Activated CD8-positive, alpha-beta memory T cell treated with anti-CD3 and anti-CD28 coated beads, Interleukin-2, amount 50 U/mL, for 1 hour (primary cell): ENCODE measurements around the gene RSPRY1.
A peak's percentile ranks its signal among the peaks of the same experiment; 100 is the strongest.

Experiments used
- DNase-seq: peaks from one replicate; pipeline ENCODE4 v3.0.0-alpha.2; 2020; ENCODE audit errors: extremely low read depth

The RSPRY1 gene

DNA sequence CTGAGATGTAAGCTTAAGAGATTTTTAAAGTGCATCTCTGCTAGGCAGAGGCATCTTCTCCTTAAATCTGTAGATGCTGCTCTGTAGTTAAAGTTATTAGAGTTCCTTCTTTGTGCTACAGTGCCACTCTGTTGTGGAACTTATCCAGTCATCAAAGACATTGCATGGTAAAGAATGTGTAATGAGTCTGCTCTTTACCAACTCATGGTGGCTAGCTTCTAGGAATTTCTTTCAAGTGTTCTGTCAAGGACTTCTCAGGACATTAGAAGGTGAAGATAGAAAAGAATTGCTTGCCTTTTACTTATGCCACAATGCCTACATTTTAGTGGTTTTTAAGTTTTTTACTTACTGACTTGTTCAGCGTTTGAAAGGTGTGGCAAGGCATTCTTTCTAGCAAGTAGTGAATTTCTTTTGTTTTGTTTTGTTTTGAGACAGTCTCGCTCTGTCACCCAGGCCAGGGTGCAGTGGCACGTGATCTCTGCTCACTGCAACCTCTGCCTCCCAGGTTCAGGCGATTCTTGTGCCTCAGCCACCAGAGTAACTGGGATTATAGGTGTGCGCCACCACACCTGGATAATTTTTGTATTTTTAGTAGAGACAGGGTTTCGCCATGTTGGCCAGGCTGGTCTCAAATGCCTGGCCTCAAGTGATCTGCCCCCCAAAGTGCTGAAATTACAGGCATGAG lies 38.7 kb downstream of the RSPRY1 start:
- DNase-seq = no peak

DNA sequence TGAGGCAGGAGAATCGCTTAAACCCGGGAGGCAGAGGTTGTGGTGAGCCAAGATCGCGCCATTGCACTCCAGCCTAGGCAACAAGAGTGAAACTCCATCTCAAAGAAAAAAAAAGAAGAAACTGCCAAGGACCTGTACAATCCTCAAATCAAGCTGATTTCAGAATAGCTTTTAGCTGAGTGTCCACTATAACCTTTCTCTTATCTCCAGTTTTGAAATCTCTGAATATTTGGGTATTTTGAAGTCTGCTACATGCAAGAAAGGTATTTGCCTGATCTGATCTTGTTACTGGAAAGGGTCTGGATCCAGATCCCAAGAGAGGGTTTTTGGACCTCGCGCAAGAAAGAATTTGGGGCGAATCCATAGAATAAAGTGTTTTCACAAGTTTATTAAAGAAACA lies 39.8 kb downstream of the RSPRY1 start:
- no peak for DNase-seq

DNA sequence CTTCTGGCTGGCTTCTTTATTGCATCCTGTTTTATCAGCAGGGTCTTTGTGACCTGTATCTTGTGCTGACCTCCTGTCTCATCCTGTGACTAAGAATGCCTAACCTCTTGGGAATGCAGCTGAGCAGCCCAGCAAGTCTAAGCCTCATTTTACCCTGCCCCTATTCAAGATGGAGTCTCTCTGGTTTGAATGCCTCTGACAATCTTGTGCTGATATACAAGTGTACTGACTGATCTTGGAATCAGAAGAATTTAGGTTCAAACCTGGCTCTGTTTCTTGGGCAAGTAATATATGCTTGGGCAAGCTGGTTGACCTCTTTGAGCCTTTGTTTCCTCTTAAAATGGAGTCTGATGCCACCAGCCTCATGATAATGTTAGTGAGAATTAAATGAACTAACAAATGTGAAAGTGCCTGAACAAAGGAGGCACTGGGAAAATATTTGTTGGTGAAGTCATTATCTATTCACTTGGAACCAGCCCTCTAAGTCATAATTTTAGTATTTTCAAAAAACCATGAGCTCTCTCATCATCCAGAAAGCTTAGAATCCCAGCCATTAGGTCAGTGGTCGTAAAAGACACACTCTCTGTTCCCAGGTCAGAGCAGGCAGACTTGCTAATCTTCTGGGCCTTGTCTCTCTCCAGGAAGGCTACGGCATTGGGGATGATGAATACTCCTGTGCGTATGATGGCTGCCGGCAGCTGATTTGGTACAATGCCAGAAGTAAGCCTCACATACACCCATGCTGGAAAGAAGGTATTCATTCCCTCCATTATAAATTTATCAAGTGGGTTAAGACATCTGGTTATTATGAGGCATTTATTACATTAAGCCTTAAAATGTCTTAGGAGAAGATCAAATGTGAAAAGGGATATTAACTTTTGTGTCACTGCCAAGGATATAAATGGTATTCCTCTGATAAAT lies 40.8 kb downstream of the RSPRY1 start:
- DNase-seq = no peak

DNA sequence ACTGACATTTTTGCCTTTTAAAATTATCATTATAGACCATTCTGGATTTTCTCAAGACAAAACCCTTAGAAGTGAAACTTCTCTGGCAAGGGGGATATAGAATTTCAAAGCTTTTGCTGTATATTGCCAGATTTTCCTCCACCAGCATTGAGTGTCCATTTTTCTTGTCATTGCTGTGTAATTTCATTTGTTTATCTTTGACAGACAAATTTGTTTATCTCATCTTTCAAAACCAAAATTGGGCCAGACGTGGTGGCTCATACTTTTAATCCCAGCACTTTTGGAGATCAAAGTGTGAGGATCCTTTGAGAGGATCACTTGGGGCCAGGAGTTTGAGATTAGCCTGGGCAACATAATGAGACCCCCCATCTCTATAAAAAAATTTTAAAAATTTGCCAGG lies 43.0 kb downstream of the RSPRY1 start:
- DNase-seq = no peak

DNA sequence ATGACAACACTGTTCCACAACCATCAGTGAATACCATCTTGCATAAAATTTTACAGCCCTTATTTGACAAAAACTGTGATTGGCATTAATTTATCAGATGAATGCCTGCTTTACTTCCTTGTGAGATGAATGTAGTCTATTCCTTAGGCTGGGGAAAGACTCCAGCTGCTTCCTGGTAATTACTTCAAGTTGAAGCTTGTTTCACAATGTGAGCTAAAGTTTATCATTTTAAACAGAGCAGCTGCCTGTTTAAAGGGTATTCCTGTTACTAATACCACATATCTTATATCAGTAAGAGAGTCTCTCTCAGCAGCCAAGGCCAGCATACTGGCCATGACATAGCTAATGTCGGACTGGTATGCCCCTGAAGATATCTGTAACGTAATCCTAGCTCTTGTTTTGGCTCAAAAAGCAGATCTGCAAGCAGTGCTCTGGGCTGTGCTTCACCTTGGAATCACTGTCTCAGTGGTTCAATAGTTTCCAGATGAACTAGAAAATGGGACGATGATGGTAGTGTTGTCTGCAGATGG lies 45.8 kb downstream of the RSPRY1 start:
- no peak for DNase-seq

DNA sequence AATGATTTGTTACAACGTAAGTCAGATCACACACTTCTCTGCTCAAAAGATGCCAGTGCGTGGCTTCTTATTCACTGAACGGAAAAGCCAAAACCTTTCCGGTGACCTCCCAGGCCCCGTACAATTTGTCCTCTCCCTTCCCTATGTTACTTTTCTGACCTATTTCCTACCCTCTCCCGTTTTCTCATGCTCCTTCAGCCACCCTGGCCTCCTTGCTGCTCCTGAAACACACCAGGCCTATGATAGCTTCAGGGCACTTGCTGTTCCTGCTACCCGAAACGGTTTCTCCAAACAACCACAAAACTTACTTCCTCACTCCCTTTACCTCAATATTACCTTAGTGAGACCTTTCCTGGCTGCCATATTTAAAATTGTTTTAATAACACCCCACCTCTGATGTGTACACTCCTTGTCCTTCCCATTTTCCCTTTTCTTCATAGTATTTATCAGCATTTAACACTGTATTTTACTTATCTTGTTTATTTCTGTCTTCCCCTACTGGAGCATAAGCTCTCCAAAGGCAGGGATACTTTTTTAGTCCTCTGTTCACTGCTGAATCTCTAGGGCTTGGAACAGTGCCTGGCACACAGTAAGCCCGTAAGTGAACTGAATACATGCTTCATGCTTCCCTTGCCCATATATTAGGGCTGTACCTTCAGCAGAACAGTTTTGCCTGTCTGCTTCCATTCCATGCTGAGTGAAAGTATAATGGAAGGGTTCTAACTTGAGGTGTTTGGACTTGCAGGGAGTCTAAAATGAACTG lies 48.0 kb downstream of the RSPRY1 start:
- no peak for DNase-seq

DNA sequence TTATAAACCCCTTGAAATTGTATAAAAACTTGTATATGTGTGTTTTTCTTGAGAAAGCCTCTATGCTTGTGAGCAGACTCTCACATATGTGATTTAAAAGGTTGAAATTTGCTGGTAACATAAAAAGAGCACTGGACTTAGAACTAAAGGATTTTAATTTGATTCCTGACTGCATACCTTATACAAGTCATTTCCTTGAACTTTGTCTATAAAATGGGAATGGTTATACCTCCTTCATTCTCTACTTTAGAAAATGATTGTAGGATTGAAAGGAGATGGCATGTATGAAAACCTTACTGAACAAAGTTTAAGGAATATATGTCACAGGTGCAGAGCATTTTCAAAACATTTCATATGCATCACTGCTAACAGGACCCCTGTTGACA lies 48.6 kb downstream of the RSPRY1 start:
- DNase-seq = no peak

DNA sequence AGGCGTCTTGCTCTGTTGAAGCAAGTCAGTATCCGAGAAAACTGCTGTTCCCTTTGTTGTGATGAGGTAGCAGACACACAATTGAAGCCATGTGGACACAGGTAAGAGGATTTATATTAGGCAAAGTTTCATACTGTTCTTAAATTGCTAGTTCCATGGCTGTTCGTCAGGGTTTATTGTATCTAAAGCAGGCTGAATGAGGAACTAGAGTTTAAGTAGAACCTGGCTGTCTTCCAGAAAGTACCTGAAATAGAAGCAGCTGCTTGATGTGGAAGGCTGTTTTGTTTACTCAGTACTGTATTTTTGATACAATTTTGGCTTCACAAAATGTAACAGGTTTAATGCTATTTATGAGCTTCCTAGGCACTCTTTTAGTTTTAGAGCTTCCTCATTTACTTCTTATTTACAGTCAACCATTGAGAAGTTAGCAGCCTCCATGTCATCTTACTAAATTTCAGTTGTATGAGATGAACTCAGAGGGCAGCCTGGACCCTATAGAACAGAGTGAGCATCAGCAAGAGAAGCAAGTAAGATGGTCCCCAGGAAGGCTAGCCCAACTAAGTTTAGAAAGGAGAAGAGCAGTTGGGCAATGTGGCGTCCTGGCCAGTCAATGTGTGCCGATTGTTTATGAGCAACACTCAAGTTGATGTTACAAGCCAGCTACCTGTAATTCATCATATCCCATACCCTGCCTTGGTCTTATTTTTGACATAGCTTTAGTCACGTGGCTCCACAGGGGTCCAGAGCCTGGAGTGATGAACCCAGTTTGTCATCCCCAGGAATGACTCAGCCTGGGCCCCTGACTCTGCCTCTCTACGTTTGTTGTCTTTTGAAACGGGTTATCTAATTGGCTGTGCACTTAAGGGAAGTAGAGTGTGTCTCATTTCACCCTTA lies 49.2 kb downstream of the RSPRY1 start:
- no peak for DNase-seq

DNA sequence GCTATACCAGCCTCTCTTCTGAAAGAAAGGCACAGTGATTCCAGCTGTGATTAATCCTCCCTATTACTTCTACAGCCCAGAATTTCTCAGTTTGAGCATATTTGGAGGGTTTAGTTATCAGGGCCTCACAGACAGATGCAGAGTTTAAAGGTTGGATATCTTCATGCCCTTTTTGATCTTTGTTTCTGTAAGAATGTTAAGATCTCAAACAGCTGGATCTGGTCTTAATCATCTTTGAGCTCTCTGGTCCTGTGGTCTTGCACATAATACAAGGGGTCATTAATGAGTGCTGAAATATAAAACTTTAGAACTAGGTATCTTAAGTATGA lies 49.9 kb downstream of the RSPRY1 start:
- DNase-seq = no peak

DNA sequence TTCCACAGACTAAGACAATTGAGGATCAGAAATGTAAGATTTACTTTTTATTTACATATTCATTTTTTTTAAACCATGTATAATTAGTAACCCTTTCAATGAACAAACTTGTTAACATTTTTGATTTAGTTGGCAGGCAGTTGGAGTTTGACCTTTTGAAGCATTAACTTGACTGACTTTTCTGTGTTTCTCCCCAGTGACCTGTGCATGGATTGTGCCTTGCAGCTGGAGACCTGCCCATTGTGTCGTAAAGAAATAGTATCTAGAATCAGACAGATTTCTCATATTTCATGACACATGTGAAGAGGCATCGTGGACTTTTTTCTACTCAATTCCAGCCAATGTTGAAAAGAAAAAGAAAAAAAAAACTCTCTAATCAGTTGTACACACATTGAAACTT lies 52.6 kb downstream of the RSPRY1 start:
- no peak for DNase-seq

DNA sequence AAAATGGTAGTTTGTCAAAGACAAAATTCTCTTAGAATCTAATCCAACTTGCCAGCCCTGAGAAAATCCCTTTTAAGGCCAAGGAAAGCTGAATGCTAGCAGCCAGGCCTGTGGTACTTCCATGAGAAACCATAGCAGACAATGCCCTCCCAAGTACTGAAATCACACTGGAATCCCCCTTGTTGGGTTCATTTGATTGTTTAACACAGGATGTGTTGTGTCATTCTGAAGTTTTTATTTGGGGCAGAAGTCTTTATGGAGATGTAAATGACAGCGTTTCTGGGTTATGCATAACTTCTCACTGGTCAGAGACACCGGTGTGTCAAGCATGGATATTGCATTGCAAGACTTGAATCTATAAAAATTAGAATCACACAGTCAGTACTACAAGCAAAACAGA lies 53.0 kb downstream of the RSPRY1 start:
- DNase-seq = no peak

DNA sequence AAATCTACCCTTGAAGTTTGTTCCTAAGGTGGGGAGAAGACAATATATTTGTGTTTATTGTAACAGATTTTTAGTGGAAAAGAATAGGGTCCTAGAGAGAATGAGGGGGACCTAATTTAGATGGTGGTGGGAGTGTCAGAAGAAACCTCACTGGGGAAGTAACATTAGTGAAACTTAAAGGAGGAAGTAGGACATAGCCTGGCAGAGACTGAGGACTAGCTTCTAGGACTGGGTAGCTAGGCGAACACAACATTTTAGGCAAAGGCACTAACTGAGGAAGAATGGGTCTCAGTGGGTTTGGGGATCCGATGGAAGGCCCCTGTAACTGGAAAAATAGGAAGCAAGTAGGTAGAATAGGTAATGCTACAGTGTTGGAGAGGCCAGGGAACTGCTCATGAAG lies 54.7 kb downstream of the RSPRY1 start:
- no peak for DNase-seq

DNA sequence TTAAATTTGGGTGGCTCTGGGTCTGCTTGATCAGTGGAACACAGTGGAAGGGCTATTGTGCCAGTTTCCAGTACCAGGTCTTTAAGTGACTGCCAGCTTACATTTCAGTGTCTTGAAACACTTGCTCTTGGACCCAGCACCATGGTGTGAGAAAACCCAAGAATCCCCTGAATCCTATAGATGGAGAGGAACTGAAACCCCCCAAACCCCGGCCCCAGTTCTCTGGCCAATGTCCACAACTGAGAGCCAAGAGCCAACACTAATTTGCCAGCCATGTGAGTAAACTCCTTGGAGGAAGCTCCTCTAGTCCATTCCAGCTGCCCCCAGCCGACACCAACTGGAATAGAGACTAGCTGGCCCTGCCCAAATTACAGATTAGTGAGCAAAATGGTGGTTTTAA lies 56.5 kb downstream of the RSPRY1 start:
- DNase-seq = no peak

DNA sequence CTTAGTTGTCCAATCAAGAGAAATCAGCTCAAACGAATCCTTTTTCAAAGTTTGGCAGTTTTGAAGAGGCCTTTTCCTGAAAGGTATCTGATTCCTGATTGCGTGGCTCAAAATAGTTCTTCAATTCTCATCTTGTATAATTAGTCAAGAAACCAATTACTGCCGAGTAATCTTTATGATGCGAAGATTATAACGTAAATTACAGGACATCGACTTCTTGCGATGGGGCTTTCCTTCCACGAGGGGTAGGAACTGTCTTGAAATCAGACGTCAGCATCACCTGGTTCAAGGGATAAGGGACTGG lies 58.3 kb downstream of the RSPRY1 start:
- DNase-seq = no peak

DNA sequence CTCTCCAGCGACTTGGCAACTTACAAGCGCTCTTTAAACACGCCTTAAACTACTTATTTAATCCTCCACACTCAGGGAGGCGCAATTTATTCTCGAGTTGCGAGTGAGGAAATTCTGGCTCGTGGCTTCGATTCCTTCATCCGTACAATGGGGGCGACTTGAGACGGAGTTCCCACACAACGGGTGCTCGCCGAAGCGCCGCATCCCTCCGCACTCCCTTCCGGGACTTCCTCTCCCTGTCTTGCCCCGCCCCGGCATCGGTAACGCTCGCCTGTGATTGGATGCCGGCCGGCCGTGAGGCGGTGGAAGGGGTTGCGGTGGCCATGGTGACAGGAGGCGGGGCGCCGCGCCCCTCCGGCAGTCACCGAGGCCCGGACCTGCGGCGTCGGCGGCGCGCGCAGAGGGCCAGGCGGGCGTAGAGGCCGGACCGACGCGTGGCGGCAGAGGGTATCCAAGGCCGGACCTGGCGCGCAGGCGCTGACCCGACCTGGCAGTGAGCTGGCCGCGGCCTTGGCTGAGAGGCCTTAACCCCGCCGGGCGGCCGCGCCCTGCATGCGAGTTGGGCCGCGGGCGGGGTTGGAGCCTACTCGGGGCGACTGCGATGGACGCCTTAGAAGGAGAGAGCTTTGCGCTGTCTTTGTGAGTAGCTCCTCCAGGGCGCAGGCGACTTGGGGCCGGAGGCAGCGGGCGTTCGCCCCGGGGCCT lies 58.8 kb downstream of the RSPRY1 start, which contains the start of gene ARL2BP:
ARL2BP (plus strand) TSS at position 493 of the 705 bp plus-strand sequence; CDS start at position 602, 109 bp downstream.
- peak; percentile 92 for DNase-seq

DNA sequence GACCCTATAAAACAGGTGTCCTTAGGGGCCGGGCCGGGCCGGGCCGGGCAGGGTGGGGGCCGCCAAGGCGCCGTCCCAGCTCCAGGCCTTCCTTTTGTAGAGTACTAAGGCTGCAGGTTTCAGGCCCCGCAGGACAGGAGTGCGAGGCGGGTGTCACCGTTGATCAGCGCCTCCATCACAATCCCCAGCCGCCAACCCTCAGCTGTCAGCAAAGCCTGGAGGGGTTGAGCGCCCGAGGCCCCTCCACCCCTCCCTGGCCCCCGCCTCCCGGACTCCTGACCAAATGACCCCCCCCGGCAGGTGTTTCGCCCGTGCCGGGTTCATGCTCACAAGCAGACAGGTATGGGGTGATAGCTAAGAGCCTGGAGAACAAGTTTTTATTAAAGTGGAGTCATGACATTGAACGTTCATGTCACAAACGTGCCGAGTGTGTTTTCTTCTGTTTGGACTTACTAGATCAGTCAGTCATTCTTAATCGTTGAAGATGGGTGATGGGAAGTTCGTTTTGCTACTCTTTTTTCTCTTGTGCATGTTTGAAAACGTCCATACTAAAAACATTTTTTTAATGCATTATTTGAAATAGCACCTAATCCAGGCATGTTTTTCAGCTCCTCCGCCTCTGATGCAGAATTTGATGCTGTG lies 59.5 kb downstream of the RSPRY1 start:
- no peak for DNase-seq

DNA sequence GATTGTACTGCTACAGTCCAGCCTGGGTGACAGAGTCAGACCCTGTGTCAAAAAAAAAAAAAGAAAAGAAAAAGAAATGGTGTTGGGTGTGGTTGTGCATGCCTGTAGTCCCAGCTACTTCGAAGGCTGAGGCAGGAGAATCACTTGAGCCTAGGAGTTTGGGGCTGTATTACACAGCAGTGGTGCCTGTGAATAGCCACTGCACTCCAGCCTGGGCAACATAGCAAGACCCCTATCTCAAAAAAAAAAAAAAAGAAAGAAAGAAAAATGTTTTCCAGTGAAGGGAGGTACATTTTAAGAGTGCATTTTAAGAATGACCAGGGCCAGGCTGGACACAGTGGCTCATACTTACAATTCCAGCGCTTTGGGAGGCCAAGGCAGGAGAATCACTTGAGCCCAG lies 65.2 kb downstream of the RSPRY1 start:
- no peak for DNase-seq

DNA sequence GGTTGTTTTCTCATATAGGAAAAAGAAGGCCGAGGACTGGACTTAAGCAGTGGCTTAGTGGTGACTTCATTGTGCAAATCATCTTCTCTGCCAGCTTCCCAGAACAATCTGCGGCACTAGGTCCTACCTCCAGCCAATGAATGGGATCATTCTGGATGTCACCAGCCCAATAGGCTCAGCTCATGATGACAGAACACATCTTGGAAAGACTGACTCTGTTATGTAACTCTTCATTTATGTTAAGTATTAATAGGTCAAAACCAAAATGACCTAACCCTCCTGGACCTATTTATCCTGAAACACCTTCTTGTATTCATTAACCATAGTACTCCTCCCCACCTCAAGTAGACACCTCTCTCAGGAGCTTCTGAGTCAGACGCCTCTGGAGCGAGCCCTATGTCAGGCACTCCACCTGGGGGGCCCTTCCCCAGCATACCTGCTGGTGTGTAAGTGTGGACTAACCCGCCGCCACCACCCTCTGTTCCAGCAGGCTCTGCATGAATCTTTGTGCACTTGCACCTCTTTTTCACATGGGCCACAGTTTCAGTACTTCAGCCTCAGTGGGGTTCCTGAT lies 66.1 kb downstream of the RSPRY1 start:
- no peak for DNase-seq

DNA sequence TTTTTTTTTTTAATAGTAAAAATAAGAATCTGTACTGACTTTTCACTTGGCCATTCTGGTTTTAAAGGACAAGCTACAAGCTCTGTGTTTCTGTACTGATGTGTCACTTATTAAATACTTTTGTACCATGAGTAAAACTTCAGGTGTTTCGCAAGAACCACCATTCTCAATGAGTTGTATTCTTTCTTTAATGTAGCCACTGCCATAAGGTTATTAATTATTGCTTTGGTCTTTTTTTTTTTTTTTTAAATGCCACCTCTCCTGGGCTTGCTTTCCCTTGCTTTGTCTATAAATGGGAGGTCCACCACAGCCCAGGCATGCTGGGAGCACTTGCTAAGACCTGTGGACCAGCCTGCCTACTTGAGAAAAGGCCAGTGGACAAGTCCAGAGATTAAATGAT lies 67.3 kb downstream of the RSPRY1 start:
- DNase-seq = no peak
